GM12892 (cell line): ENCODE results near the gene AAGAB.

ENCODE experiments used
- POLR2A ChIP-seq: IDR thresholded peaks from 2 replicates; pipeline ENCODE4 v1.6.1; 2011; ENCODE audit warnings: low read depth, low read length, control low read depth
- POLR2AphosphoS5 ChIP-seq: IDR thresholded peaks from 2 replicates; pipeline ENCODE4 v1.6.1; 2011; ENCODE audit warnings: low read depth, low read length, control low read depth
- TAF1 ChIP-seq: IDR thresholded peaks from 2 replicates; pipeline ENCODE4 v1.6.1; 2011; ENCODE audit warnings: low read depth, mild to moderate bottlenecking, control low read depth, low read length, borderline replicate concordance

DNA sequence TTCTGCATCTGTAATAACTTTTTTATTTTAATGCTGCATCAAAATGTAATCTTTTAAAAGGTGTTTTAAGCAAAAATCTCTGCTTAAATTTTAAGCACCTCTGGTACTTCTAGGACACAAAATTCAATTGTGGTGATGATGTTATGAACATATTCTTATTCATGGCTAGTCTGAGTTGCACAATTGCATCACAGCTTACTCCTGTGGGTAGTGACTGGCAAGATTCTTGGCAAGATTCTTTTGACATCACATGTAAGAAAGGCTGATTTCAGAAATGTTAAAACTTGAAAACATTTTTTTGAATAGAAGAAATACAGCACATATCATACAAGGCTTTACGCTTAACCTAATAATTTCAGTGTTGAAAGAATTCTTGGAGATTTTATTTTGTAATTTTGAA, 35.9 kb upstream of the AAGAB start:
- TF ChIP-seq POLR2AphosphoS5 (no peak), POLR2A (no peak), TAF1 (no peak)
